ENCODE data around the gene CLIC4.

The CLIC4 gene

DNA sequence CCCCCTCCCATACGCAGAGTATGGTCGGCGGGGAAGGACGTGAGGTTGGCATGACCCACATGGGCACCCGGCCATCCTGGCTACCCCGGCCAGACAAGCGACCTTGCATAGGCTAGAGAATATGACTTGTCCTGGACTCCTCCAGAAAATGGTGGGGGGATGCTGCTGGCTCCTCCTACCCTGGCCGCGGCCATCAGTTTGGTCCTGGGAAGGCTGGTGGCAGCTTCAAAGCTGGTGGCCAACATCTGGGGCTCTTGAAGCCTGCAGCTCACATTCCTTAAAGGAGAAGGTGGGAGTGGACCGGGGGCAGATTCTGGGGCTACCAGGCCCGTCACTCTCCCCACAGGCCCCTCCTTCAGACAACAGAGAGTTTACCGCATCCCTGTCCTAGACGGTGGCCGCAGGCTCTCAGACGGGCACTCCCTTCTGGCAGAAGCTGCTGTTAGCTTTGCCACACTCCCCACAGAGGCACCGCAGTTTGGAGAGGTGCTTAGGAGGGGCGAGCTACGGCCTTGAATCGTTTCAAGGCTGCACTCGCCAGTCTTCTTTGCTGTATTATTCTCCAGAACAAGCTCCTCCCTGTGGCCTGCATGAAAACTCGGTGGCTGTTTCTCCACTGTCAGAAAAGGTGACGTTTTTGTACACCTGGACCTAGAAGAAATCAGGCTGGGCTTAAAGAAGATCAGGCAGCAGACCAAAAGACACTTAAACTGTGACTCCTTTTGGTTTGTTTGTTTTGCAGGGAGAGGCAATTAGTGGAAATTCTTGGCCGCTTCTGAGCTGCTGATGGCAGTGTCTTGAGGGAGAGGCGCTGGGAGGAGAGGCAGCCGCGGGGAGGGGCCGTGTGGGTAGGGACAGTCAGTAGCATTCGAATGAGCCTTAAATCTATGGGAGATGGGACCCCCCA, 116.8 kb downstream of the CLIC4 start:
- no peak for DNase-seq

DNA sequence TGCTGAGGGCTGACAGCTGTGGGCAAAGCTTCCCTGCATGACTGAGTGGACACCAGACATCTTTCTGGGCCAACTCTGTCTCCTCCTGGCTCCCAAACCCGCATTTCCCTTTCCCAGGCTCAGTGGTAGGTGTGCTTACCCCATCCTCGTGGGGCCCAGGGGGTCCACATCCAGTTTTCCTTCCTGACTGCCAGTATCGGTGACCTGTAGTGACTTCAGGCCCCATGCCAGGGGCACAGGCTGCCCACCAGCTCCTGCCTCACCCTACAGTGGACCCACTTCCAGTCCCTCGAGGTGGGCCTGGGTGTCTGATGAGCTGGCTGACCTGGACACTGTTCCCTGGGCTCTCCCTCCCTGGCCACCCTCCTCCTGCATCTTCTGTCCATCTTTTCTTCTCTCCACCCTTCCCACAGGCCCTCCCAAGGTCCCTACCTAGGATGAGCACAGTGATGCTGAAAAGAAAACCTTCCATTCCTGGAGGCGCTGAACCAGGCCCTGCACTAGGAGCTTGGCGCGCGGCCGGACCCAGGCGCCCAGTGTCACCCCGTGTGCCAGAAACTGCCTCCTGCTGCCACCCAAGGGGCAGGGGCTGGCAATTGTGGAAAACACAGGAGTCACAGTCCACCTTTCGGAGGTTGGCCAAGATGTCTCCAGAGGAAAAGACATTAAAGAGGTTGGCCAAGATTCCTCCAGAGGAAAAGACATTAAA, 117.7 kb downstream of the CLIC4 start:
- no peak for DNase-seq

DNA sequence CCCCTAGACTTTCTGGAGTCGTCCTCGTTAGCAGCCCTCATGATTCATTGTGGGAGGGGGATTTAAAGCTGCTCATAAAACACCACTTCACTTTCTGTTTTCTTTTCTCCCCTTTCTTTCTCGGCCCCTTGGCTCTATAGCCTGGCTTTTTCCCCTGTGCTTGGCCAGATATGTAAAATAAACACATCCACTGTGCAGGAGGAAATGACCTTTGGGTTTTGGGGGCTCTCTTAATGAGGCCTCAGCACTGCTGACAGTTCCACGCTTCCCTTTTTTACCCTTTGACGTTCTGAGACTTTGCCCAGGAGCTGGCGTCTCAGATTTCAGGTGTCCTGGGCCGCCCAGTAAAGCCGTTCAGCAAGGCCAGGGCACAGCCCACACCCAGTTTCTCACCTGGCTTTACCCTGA, 119.1 kb downstream of the CLIC4 start:
- DNase-seq = no peak

DNA sequence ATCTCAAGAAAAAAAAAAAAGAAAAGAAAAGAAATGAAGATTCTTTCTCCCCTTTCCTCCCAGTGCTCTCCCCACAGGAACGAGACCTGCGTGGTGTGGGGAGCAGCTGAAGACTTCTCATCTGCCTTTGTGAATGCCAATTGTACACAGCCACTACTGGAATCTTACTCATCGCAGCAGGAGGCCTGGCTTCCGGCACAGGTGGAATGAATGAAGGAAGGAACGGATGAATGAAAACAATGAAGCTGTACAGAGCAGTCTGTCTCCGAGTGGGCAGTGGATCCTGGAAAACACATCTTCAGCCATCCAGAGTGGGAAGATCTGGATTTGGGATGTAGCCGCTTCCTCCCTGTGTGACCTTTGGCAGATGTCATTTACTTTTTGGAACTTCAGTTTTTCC, 119.9 kb downstream of the CLIC4 start:
- no peak for DNase-seq

- no peak for DNase-seq
Measured at GRCh38 chr1:24865587-24865986, 120.3 kb downstream of the CLIC4 start.

- no peak for DNase-seq
Measured at GRCh38 chr1:24866211-24867083, 121.2 kb downstream of the CLIC4 start.

DNA sequence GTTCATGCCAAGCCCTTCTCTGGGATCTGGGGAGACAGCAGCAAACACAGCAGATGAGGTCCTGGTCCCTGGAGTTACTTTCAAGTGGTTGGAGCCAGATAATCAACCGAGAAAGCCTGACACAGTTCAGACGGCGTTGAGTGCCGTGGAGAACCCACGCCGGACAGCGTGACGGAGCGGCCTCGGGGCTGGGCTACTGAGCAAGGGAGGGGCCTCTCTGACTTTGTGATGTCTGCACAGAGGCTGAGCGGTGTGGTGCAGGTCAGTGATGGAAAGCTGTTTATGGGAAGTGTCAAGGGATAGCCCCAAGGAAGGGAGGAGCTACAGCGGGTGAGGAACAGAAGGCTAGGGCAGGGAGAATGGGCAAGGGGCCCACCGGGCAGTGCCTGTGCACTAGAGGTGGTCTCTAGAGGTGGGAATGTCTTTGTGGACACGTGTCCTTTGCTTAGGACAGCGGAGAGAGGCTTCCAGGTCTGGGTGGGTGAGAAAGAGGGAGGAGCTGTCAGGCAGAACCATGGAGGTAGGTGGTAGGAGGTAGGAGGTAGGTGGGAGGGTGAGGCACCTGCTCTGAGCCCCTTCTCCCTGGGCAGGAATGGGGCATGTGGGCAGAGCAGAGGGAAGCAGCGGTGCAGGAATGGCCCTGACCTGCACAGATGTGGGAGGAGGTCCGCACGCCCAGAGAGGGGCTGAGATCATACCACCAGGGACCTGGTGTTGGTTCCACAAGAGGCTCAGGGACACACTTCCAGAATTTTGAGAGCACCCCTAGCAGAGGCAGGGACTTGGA, 122.0 kb downstream of the CLIC4 start:
- no peak for DNase-seq

DNA sequence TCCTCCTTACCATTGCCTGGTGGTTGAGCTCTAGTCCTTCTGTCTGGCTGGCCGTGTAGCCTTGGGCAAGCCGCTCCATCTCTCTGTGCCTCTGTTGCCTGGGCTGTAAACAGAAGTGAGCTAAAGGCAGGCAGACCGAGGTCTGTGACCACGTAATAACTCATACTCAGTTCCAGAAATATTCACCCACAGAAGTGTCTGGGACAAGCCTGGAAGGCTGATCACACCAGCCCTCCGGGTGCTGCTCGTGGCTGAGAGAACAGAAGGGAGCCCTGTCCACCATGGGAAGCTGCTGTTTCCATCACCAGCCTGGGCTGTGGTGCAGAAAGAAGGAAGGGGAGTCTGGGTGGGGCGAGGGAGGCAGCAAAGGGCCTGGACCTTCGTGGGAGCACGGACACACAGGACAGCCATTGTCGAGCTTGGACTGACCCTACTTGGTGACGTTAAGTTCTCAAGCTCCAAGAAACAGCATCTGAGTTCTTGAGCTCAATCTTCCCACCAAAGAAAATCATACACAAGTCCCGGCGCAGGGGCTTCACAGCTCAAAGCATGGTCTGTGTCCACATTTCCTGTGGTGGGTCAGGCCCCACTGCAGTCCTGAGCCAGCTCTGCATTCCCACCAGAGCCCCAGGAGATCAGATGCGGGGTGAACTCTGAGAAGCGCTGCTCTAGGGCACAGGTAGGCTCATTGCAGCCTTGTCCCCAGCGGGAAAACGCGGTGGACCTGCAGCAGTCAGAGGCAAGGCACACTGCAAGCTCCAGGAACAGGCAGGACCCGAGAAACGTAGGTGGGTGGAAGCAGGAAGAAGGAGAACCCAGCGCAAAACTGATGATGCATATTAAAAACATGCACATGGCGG, 123.0 kb downstream of the CLIC4 start:
- DNase-seq = no peak

DNA sequence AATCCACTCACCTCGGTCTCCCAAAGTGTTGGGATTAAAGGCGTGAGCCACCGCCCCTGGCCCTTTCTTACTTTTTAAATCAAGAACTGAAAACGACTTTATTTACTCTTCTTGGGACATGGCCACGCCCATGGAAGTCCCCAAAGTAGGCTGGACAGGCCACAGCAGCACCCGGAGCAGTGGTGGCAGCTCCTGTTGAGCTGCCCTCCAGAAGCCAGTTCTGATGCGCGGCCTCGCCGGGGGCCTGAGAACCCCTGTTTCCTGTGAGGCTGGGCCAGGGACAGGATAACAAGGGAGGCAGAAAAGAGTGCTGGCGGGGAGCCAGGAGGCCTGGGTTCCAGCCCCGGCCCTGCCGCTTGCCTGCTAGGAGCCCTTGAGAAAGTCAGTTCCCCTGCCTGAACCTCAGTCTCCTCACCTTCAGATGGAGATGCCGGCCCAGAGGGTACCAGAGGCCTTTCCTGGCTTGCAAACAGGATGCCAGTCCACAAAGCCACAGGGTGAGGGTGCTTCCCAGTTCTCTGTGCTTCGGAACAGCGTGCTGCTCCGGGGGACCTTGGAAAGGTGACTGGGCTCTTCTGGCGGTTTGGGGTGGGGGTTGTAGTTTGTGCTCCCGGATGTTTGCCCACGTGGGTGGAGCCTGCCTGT, 125.4 kb downstream of the CLIC4 start:
- no peak for DNase-seq

GRCh38 chr1:24871306-24871901, 126.2 kb downstream of the CLIC4 start:
- no peak for DNase-seq

- DNase-seq = no peak
Measured at GRCh38 chr1:24872061-24872850, 127.0 kb downstream of the CLIC4 start.

GRCh38 chr1:24873148-24873547, 127.9 kb downstream of the CLIC4 start:
- DNase-seq = no peak

DNA sequence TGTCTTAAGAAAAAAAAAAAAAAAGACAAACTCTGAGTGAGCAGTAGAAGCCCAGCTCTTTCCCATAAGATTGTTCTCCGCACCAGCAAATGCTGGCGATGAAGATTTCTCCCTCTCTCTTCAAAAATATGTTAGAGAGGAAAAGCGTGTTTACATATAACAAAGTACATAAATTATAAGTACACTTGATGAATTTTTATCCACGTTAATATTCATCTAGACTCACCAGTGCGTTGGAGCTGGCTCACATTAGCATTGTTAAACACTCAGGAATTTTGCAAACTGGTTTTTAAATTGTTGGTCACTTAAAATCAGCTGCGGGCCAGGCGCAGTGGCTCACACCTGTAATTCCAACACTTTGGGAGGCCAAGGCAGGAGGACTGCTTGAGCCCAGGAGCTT, 128.8 kb downstream of the CLIC4 start:
- no peak for DNase-seq

- DNase-seq = no peak
Measured at GRCh38 chr1:24874611-24875234, 129.5 kb downstream of the CLIC4 start.

- no peak for DNase-seq
Measured at GRCh38 chr1:24875257-24875656, 130.0 kb downstream of the CLIC4 start.

- DNase-seq = no peak
Measured at GRCh38 chr1:24875991-24876506, 130.8 kb downstream of the CLIC4 start.

DNA sequence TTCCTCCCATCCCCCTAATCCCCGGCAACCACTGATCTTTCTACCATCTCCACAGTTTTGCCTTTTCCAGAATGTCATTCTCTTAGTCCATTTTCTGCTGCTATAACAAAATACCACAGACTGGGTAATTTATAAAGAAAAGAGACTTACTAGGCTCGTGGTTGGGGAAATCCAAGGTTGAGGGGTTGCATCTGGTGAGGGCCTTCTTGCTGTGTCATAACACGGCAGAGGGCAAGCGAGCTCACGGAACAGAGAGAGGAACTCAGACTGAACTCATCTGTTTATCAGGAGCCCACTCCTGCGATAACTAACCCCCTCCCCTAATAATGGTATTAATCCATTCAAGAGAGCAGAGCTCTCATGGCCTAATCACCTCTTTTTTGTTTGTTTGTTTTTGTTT, 132.8 kb downstream of the CLIC4 start:
- no peak for DNase-seq

GRCh38 chr1:24878775-24879742, 133.8 kb downstream of the CLIC4 start:
- DNase-seq = no peak

Data from NCI-H2107 (cell line).